ENCODE data around the gene NELL1.

- TF ChIP-seq, protein P1, sequence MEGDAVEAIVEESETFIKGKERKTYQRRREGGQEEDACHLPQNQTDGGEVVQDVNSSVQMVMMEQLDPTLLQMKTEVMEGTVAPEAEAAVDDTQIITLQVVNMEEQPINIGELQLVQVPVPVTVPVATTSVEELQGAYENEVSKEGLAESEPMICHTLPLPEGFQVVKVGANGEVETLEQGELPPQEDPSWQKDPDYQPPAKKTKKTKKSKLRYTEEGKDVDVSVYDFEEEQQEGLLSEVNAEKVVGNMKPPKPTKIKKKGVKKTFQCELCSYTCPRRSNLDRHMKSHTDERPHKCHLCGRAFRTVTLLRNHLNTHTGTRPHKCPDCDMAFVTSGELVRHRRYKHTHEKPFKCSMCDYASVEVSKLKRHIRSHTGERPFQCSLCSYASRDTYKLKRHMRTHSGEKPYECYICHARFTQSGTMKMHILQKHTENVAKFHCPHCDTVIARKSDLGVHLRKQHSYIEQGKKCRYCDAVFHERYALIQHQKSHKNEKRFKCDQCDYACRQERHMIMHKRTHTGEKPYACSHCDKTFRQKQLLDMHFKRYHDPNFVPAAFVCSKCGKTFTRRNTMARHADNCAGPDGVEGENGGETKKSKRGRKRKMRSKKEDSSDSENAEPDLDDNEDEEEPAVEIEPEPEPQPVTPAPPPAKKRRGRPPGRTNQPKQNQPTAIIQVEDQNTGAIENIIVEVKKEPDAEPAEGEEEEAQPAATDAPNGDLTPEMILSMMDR (IDR thresholded peaks at IDR 0.05), result no peak
- no peak for TF ChIP-seq POLR2A (IDR thresholded peaks at IDR 0.05)
Observed at GRCh38 chr11:20632169-20632532, 37.2 kb upstream of the NELL1 start.
